K562 (cell line): ENCODE measurements around the gene ARHGAP42. TPM values are rescaled to one million over a fixed set of nuclear protein-coding genes. Genes with fewer than 3 reads are reported as not detected.

Experiments
- ATAC-seq: fragments of 200-7000 bp; cut with Tn5 transposase; 3 replicates; pipeline ENCODE4 v1.9.1; 2020; ENCODE audit warnings: moderate library complexity
- BruUV-seq: library from RNA; stranded (reverse); fragments of 400-500 nt; replicated peaks from 2 replicates; lab custom pipeline; 2021; lab: Mats Ljungman, UMichigan
- CTCF ChIA-PET: fragments of 300-600 bp; formaldehyde crosslinking; extraction: SDS; loops from one replicate; lab custom pipeline; 2021; ENCODE audit warnings: low intra/inter-chr PET ratio; lab: Yijun Ruan, JAX
- POLR2A ChIA-PET: fragments of 300-600, 350-650 bp; sonication (Branson Sonifier 250); formaldehyde crosslinking; extraction: SDS; loops from one replicate; lab custom pipeline; 2021; ENCODE audit warnings: antibody characterized with exemption, inconsistent platforms; lab: Yijun Ruan, JAX
- DNase-seq, 4 experiments: peaks; one replicate each; pipeline versions ENCODE4 v3.0.0 to v3.0.0-alpha.2; 2011 to 2018; ENCODE audit warnings: low spot score in 3 of 4, mixed read lengths in 3 of 4; ENCODE audit errors: extremely low read depth in 1 of 4
- FAIRE-seq: peaks from 2 replicates; lab custom pipeline; 2011; peaks lifted over from hg19 to GRCh38; lab: Jason Lieb, UNC
- H2AFZ ChIP-seq: 2 replicates; pipeline ENCODE4 v1.6.0; 2011; ENCODE audit warnings: low read depth, low read length, control low read depth, inconsistent platforms
- H3K27ac ChIP-seq: fragments of 200-600 bp; 3 replicates; pipeline ENCODE4 v1.8.0; 2011; ENCODE audit warnings: low read depth, mild to moderate bottlenecking, control low read depth, inconsistent platforms, low read length, moderate library complexity, mixed read lengths; ENCODE audit errors: extremely low read depth
- H3K27me3 ChIP-seq, 2 experiments: fragments of 300-600 bp in 1 of 2; 2 replicates in 1 of 2; 3 replicates in 1 of 2; pipeline versions ENCODE4 v1.6.0 to v1.8.0; 2011; ENCODE audit warnings: inconsistent platforms in 2 of 2, low read length in 2 of 2, mild to moderate bottlenecking in 1 of 2, mixed read lengths in 1 of 2, moderate library complexity in 1 of 2; ENCODE audit not compliant: control insufficient read depth in 2 of 2, insufficient read depth in 2 of 2
- H3K36me3 ChIP-seq: fragments of 300-600 bp; 3 replicates; pipeline ENCODE4 v1.8.0; 2011; ENCODE audit warnings: mild to moderate bottlenecking, low read length, inconsistent platforms; ENCODE audit not compliant: control insufficient read depth, insufficient read depth
- H3K4me1 ChIP-seq, 2 experiments: fragments of 200-600 bp in 1 of 2; replicated peaks in 1 of 2; 2 replicates in 1 of 2; 3 replicates in 1 of 2; pipeline versions ENCODE4 v1.5.1 to v1.8.0; 2011; ENCODE audit warnings: inconsistent platforms in 2 of 2, low read length in 2 of 2, mild to moderate bottlenecking in 1 of 2, mixed read lengths in 1 of 2, moderate library complexity in 1 of 2; ENCODE audit not compliant: control insufficient read depth in 2 of 2, insufficient read depth in 2 of 2
- H3K4me2 ChIP-seq: 2 replicates; pipeline ENCODE4 v1.6.1; 2011; ENCODE audit warnings: low read length, control low read depth, inconsistent platforms, mixed read lengths; ENCODE audit not compliant: insufficient read depth
- H3K4me3 ChIP-seq: fragments of 200-600 bp; sonication (generic), shearing (Covaris generic); 2 replicates; pipeline ENCODE4 v1.5.1; 2016; ENCODE audit warnings: control low read depth, inconsistent platforms
- H3K79me2 ChIP-seq: fragments of 200-600 bp; 3 replicates; pipeline ENCODE4 v1.8.0; 2011; ENCODE audit warnings: low read length, inconsistent platforms; ENCODE audit not compliant: control insufficient read depth, insufficient read depth
- H3K9ac ChIP-seq, 2 experiments: 2 replicates each; pipeline versions ENCODE4 v1.6.0 to v1.6.1; 2011; ENCODE audit warnings: low read depth in 2 of 2, low read length in 2 of 2, control low read depth in 1 of 2, inconsistent platforms in 1 of 2, mild to moderate bottlenecking in 1 of 2, mixed read lengths in 1 of 2; ENCODE audit not compliant: insufficient read depth in 1 of 2
- H3K9me1 ChIP-seq: one replicate; pipeline ENCODE4 v1.6.0; 2011; ENCODE audit warnings: inconsistent platforms, mild to moderate bottlenecking, low read length, moderate library complexity; ENCODE audit not compliant: control insufficient read depth, insufficient read depth
- H3K9me3 ChIP-seq: replicated peaks from 2 replicates; pipeline ENCODE4 v1.5.1; 2011; ENCODE audit warnings: low read depth, low read length, inconsistent platforms; ENCODE audit not compliant: control insufficient read depth, insufficient read depth
- H4K20me1 ChIP-seq: replicated peaks from 2 replicates; pipeline ENCODE4 v1.6.1; 2011; ENCODE audit warnings: low read length, inconsistent platforms, mixed read lengths; ENCODE audit not compliant: control insufficient read depth, insufficient read depth
- CBX3 ChIP-seq, 2 experiments: IDR thresholded peaks; 1 replicate in 1 of 2; 2 replicates in 1 of 2; pipeline ENCODE4 v1.6.1; 2012; ENCODE audit warnings: inconsistent platforms in 2 of 2, low read length in 2 of 2, borderline replicate concordance in 1 of 2, control low read depth in 1 of 2
- CXXC5 ChIP-seq: fragments of 250-450 bp; sonication (Bioruptor Pico); IDR thresholded peaks from 2 replicates; pipeline ENCODE4 v1.8.0; 2022; ENCODE audit warnings: inconsistent platforms, mild to moderate bottlenecking, moderate library complexity
- MED1 ChIP-seq: sonication (generic); formaldehyde crosslinking; IDR thresholded peaks from 2 replicates; pipeline ENCODE4 v1.8.1; 2023; ENCODE audit warnings: missing genetic modification reagents, borderline replicate concordance
- WGBS: fragments of 100-300 bp; shearing (Covaris generic); methylation state at CpG from one replicate; pipeline ENCODE4 v1.1.6; 2016; ENCODE audit warnings: low coverage, mixed read lengths; ENCODE audit not compliant: insufficient coverage; ENCODE audit errors: missing lambda C conversion rate; 5-methylcytosine and 5-hydroxymethylcytosine counted together
- in situ Hi-C: fragments of 300-500 bp; cut with MboI; formaldehyde crosslinking; loops from 4 replicates; pipeline ENCODE4 v1.15.0; 2018; ENCODE audit warnings: inconsistent platforms, mixed read lengths
- intact Hi-C: fragments of 100-400 bp; cut with micrococcal nuclease; formaldehyde crosslinking; loops from 2 replicates; pipeline ENCODE4 v1.14.2; 2022
- polyA plus RNA-seq, 8 experiments: library from polyadenylated mRNA; depleted of rRNA in 4 of 8; stranded (reverse) in 5 of 8; unstranded in 3 of 8; fragments of >200 nt; fragmentation: Nextera tagmentation in 2 of 8; fragmentation: Illumina TruSeq in 1 of 8; extraction: Ambion mirVana in 2 of 8; extraction: Trizol in 1 of 8; gene quantifications; 2 replicates each; pipeline versions ENCODE4 v1.2.1 to v1.2.3, GENCODE V29; 2011 to 2014; ENCODE audit warnings: inconsistent platforms in 1 of 8, missing spikeins in 1 of 8
- total RNA-seq, 7 experiments: library from RNA; depleted of rRNA in 6 of 7; stranded (reverse); fragments of >200 nt in 6 of 7; fragmentation: Illumina TruSeq in 2 of 7; extraction: Trizol in 2 of 7; gene quantifications; 2 replicates each; pipeline versions ENCODE4 v1.2.1 to v1.2.3, GENCODE V29; 2011 to 2021; ENCODE audit warnings: low replicate concordance in 1 of 7
- TF ChIP-seq, protein P1 (sequence below): fragments of 450-650 bp; IDR thresholded peaks from 2 replicates; pipeline ENCODE4 v1.6.1; 2016; ENCODE audit warnings: low read depth

Gene ARHGAP42
- total and polyA plus RNA-seq, 9 of the 15 experiments (the other 6 are each of a cell fraction or from before 2014, with no cell fraction given) = 0.95 to 6.1 (median 2.4) TPM

DNA sequence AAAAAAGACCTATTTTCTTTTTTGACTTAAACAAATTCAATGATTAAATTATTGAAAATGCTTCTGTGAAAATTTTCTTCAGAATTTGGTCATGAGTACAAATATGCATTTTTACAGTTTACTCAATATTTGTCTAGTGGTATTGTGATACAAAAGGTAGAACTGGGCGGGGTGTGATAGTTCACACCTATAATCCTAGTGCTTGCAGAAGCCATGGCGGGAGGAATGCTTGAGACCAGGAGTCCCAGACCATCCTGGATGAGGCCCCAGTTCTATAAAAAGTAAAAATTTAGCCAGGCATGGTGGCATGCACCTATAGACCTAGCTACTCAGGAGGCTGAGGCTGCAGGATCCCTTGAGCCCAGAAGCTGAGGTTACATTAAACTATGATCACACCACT is 90.6 kb downstream of the ARHGAP42 start:
- Histone ChIP-seq H4K20me1 (no peaks in the 10 kb centered on the region), H2AFZ (no peak overlapping the region), H3K79me2 (no peaks in the 10 kb centered on the region), H3K4me3 (no peak overlapping the region), H3K36me3 (no peaks in the 10 kb centered on the region), H3K9me3 (no peaks in the 10 kb centered on the region), H3K9ac (no peak overlapping the region), H3K9me1 (no peaks in the 10 kb centered on the region), H3K27ac (no peak overlapping the region), H3K27me3 (no peaks in the 10 kb centered on the region), H3K4me1 (no peaks in the 10 kb centered on the region), H3K4me2 (no peak overlapping the region)
- POLR2A ChIA-PET = no interaction called here
- CTCF ChIA-PET = no interaction called here
- WGBS = 32% methylated on average over 2 of the region's 2 CpGs
- TF ChIP-seq CBX3 (IDR thresholded peaks at IDR 0.05; ENCODE audit: borderline replicate concordance in 1 of 2, low read length in 2 of 2) = no peak
- in situ Hi-C loops = no loop called here
- ATAC-seq (no peak), FAIRE-seq (no peak), DNase-seq (no peak)
- intact Hi-C loops = no loop called here
- no TSS peak for BruUV-seq

DNA sequence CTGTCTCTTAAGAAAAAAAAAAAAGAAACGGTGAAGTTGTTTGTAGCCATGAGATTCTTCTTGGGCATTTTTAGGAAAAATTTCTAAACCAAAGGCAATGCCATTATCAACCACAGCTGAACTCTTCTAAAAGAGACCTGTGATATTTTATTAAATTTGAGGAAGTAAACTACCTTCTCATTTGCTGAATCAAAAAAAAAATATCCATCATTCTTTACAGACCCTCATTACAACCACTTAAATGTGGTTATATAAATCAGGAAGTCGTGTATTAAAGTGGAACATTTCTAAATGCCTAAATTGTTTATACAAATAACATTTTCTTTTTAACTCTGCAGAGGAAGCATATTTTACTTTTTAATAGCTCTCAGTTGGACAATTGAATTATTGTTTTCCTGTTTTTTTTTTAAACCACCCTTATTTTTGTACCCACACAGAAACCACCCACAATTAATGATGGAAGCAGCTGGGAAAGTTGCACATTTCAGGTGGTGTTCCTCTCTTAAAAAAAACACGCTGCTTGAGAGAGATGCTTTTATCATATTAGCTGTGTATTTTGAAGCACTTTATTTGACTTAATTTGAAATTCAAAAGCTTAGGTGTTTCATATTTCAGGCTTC is 91.2 kb downstream of the ARHGAP42 start:
- no peak overlapping the region for H3K27ac ChIP-seq
- no peak overlapping the region for H3K4me2 ChIP-seq
- intact Hi-C loops (no loop called here), in situ Hi-C loops (no loop called here)
- H3K9me1 ChIP-seq = no peaks in the 10 kb centered on the region
- no peak overlapping the region for H3K4me3 ChIP-seq
- 22% methylated on average over 3 of the region's 3 CpGs for WGBS
- no peak overlapping the region for H2AFZ ChIP-seq
- no peaks in the 10 kb centered on the region for H3K79me2 ChIP-seq
- H3K9ac ChIP-seq = no peak overlapping the region
- H3K9me3 ChIP-seq = no peaks in the 10 kb centered on the region
- ATAC-seq (no peak), FAIRE-seq (no peak), DNase-seq (no peak)
- no TSS peak for BruUV-seq
- no peaks in the 10 kb centered on the region for H3K36me3 ChIP-seq
- no peaks in the 10 kb centered on the region for H4K20me1 ChIP-seq
- POLR2A ChIA-PET = no interaction called here
- no peaks in the 10 kb centered on the region for H3K4me1 ChIP-seq
- H3K27me3 ChIP-seq = no peaks in the 10 kb centered on the region
- CTCF ChIA-PET = no interaction called here
- TF ChIP-seq MED1 (CRISPR knock-in tag) = no peak
- no peak for TF ChIP-seq CXXC5 (CRISPR knock-in tag)
- TF ChIP-seq, protein P1, sequence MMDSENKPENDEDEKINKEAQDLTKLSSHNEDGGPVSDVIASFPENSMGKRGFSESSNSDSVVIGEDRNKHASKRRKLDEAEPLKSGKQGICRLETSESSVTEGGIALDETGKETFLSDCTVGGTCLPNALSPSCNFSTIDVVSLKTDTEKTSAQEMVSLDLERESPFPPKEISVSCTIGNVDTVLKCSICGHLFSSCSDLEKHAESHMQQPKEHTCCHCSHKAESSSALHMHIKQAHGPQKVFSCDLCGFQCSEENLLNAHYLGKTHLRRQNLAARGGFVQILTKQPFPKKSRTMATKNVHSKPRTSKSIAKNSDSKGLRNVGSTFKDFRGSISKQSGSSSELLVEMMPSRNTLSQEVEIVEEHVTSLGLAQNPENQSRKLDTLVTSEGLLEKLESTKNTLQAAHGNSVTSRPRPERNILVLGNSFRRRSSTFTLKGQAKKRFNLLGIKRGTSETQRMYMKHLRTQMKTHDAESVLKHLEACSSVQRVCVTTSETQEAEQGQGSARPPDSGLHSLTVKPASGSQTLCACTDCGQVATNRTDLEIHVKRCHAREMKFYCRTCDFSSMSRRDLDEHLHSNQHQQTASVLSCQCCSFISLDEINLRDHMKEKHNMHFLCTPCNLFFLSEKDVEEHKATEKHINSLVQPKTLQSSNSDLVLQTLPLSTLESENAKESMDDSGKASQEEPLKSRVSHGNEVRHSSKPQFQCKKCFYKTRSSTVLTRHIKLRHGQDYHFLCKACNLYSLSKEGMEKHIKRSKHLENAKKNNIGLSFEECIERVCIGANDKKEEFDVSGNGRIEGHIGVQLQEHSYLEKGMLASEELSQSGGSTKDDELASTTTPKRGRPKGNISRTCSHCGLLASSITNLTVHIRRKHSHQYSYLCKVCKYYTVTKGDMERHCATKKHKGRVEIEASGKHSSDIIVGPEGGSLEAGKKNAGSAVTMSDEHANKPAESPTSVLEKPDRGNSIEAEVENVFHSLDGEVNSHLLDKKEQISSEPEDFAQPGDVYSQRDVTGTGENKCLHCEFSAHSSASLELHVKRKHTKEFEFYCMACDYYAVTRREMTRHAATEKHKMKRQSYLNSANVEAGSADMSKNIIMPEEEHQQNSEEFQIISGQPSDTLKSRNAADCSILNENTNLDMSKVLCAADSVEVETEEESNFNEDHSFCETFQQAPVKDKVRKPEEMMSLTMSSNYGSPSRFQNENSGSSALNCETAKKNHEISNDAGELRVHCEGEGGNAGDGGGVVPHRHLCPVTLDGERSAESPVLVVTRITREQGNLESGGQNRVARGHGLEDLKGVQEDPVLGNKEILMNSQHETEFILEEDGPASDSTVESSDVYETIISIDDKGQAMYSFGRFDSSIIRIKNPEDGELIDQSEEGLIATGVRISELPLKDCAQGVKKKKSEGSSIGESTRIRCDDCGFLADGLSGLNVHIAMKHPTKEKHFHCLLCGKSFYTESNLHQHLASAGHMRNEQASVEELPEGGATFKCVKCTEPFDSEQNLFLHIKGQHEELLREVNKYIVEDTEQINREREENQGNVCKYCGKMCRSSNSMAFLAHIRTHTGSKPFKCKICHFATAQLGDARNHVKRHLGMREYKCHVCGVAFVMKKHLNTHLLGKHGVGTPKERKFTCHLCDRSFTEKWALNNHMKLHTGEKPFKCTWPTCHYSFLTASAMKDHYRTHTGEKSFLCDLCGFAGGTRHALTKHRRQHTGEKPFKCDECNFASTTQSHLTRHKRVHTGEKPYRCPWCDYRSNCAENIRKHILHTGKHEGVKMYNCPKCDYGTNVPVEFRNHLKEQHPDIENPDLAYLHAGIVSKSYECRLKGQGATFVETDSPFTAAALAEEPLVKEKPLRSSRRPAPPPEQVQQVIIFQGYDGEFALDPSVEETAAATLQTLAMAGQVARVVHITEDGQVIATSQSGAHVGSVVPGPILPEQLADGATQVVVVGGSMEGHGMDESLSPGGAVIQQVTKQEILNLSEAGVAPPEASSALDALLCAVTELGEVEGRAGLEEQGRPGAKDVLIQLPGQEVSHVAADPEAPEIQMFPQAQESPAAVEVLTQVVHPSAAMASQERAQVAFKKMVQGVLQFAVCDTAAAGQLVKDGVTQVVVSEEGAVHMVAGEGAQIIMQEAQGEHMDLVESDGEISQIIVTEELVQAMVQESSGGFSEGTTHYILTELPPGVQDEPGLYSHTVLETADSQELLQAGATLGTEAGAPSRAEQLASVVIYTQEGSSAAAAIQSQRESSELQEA = no peak
